ENCODE results near the gene PRKAG1.
A peak's percentile ranks its signal among the peaks of the same experiment; 100 is the strongest.

The PRKAG1 gene

GRCh38 chr12:48999371-49000131 is 19.0 kb downstream of the PRKAG1 start, which contains the start of gene DDN:
TSS of gene DDN (minus strand) at chr12:48999375. CDS start at chr12:48999287, 88 bp downstream.
- DNase-seq (ENCODE audit: low spot score) = peak; percentile 82
- no peak for TF ChIP-seq CTCF (IDR thresholded peaks at IDR 0.05; ENCODE audit: extremely low read depth, missing control alignments)

- peak; percentile 73 for DNase-seq (ENCODE audit: low spot score)
- TF ChIP-seq CTCF (IDR thresholded peaks at IDR 0.05; ENCODE audit: extremely low read depth, missing control alignments) = no peak
Measured at GRCh38 chr12:48998497-48999353, 19.9 kb downstream of the PRKAG1 start.

GRCh38 chr12:48997719-48998496 is 20.7 kb downstream of the PRKAG1 start:
- peak; percentile 97 for DNase-seq (ENCODE audit: low spot score)
- TF ChIP-seq CTCF (IDR thresholded peaks at IDR 0.05; ENCODE audit: extremely low read depth, missing control alignments) = no peak

- peak; percentile 70 for TF ChIP-seq CTCF (IDR thresholded peaks at IDR 0.05; ENCODE audit: extremely low read depth, missing control alignments)
- DNase-seq (ENCODE audit: low spot score) = peak; percentile 88
Measured at GRCh38 chr12:48996794-48997718, 21.5 kb downstream of the PRKAG1 start.

- peak; percentile 89 for DNase-seq (ENCODE audit: low spot score)
- TF ChIP-seq CTCF (IDR thresholded peaks at IDR 0.05; ENCODE audit: extremely low read depth, missing control alignments) = peak; percentile 69
Measured at GRCh38 chr12:48995086-48995879, 23.3 kb downstream of the PRKAG1 start.
